NCI-H1105 (cell line): Measurements from ENCODE around the gene CCDC120.

Source experiments
- DNase-seq: peaks from one replicate; lab custom pipeline; 2025; lab: John Stamatoyannopoulos, UW

The CCDC120 gene, protein sequence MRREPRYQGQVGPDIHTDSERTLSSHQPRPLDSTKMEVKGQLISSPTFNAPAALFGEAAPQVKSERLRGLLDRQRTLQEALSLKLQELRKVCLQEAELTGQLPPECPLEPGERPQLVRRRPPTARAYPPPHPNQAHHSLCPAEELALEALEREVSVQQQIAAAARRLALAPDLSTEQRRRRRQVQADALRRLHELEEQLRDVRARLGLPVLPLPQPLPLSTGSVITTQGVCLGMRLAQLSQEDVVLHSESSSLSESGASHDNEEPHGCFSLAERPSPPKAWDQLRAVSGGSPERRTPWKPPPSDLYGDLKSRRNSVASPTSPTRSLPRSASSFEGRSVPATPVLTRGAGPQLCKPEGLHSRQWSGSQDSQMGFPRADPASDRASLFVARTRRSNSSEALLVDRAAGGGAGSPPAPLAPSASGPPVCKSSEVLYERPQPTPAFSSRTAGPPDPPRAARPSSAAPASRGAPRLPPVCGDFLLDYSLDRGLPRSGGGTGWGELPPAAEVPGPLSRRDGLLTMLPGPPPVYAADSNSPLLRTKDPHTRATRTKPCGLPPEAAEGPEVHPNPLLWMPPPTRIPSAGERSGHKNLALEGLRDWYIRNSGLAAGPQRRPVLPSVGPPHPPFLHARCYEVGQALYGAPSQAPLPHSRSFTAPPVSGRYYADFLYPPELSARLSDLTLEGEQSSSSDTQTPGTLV

DNA sequence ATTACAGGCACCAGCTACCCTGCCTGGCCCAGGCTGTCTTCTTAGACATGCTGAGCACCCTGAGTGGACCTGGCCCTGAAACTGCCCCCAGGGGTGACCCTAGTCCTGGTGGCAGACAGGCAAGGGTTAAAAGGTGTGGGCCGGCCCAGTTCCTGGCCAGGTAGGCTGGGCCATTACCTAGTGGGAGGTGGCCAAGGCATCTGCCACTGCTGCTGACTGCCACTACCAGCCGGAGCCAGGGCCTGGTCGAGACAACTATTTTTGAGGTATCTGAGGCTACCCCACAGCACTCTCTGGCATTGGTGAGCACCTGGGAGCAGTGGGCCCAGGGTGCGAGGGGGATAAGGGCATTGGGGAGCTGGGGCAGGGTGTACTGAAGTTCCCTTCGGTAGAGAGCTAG, at the start of gene CCDC120:
Gene CCDC120 (plus strand): TSS at position 206 of the 400 bp plus-strand sequence. CDS start 3,043 bp downstream, outside the sequence.
- DNase-seq, result no peak

DNA sequence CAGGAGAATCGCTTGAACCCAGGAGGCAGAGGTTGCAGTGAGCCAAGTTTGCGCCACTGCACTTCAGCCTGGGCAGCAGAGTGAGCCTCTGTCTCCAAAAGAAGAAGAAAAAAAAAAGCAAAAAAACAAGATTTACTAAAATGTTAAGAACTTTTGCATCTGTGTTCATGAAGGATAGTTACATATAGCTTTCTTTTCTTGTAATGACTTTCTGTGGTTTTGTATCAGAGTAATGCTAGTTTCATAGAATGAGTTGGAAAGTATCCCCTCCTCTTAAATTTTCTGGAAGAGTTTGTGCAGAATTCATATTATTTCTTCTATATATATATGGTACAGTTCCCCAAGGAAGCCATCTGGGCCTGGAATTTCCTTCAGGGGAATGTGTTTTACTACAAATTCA, 39.7 kb upstream of the CCDC120 start:
- no peak for DNase-seq

DNA sequence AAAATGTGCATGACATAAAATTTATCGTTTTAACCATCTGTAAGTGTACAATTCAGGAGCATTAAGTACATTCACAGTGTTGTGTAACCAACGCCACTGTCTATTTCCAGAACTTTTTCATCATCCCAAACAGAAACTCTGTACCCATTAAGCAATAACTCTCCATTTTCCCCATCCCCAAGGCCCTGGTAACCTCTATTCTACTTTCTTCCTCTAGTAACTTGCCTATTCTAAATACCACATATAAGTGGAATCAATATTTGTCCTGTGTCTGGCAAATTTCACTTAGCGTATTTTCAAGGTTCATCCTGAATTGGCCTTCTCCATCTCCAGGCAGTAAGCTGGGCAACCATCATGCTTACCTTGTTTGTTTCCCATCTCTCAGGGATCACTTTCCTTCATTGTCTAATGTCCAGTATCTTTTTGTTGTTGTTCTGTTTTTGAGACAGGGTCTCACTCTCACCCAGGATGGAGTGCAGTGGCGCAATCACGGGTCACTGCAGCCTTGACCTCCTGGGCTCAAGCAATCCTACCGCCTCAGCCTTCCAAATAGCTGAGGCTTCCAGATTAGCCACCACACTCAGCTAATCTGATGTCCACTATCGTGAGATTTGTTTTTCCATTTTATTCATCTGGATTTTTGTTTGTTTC, 39.1 kb upstream of the CCDC120 start:
- no peak for DNase-seq

DNA sequence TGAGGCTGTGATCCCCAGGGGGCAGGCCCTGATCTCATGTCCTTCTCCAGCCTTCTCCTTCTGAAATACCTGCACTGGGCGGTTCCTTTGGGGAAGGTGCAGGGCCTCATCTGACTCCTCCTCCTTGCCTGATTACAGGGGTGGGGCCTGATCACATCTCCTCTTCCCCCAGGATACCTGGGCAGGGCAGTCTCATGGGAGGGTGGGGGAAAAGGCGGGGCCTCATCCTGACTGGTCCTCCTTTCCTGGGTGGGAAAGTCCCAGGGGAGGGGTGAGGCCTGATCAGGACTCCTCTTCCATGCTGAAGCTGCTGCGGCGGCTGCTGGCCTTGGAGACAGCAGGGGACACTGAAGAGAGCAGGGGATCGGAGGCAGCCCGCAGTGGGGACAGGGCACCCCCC, 28.9 kb upstream of the CCDC120 start:
- no peak for DNase-seq

DNA sequence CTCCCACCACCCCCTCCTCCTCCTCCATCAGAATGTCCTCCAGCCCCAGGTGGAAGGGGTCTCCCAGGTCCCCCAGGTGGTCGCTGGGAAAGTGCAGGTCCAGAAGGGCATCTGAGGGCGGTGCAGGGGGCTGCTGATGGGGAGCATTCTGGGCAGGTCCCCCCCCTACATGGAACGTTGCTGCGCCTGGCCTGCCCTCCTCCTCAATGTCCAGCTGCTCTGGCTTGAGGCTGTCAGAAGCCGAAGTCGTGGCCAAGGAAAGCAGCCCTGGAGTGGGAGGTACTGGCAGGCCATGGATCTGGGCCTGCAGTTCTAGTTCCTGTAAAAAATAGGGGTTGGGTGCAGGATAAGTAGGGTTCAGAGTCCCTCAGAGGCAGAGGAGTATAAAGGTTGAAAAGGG, 28.5 kb upstream of the CCDC120 start:
- no peak for DNase-seq

DNA sequence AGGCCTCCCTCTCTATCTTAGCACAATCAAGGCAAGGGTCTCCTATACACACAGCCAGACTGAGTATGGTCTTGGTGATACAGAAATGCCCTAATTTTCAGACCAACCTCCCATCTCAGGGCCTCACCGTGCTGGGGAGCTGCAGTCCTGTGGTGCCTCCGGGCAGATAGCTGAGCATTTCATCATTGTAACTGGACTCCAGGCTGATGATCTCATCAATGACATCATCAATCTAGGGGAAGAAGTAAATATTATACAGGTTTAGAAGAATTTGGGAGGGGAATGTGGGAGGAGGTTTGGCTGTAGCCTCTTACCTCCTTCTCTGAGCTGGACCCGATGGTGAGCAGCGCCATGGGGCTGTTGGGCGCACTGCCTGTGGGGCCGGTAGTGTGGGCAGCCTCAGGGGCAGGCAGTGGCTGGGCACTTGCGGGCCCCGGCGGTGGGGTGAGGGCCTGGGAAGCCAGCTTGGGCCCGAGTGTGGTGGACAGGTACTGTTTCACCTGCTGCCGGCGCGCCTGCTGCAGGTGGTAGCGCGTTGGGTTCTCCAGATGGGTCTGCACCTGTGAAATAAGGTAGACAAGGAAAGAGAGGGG, 20.8 kb upstream of the CCDC120 start:
- no peak for DNase-seq

DNA sequence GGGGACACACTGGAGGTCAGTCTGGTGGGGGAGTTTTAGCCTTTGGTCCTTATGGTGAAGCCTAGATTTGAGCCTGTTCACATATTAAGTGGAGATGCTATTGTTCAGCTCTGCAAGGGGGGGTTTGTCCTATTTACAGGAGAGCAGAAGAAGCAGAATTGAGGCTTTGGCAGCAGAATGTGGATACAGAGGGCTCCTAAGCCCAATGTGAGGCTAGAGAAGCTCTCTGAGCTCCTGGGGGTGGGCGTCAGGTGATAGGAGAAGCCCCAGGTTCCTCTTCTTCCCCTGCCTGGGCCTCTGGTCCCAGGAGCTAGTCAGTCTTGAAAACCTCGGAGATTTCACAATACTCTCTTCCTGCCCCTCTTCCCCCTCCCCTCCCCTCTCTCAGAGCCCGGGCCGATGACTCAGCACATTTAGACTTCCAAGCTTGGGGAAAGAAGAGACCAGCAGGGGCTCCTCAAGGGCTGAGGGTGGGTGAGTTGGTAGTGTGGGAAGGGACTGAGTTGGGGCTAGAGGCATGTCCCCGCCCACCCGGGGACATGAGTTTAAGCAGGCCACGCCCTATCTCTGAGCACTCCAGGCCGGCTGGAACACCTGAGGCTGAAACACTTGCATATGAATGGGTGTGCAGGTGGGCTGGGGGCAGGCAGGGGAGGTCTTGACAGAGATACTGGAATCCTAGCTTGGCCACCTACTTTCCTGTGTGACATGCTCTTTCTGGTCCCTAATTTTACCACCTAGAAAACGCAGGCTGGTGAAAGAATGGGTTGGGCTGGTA, 19.0 kb upstream of the CCDC120 start:
- no peak for DNase-seq

DNA sequence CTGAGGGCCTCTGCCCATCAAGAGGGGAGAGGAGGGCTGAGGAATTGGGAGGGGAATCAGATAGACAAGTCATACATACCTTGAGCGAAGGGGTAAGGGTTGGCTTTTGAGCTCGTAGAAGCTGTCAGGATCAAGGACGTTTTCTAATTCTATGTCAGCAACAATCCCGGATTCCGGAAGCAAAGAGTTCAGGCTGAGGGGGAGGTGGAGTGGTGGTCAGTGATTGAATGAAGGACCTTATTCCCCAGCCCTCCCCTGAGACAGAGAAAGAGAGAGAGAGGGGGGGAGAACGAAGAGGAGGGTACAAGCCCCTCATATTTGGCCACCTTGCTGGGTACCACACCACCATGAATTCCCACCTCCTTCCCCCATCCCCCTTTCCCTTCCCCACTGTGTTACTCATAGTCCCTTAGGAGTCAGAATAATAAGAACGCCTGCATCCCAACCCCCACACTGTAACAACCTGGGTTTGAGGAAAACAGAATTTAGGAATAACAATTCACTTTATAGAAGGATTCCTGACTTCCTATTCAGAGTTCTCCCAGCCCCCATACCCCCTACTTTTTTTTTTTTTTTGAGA, 18.3 kb upstream of the CCDC120 start:
- DNase-seq, result no peak

DNA sequence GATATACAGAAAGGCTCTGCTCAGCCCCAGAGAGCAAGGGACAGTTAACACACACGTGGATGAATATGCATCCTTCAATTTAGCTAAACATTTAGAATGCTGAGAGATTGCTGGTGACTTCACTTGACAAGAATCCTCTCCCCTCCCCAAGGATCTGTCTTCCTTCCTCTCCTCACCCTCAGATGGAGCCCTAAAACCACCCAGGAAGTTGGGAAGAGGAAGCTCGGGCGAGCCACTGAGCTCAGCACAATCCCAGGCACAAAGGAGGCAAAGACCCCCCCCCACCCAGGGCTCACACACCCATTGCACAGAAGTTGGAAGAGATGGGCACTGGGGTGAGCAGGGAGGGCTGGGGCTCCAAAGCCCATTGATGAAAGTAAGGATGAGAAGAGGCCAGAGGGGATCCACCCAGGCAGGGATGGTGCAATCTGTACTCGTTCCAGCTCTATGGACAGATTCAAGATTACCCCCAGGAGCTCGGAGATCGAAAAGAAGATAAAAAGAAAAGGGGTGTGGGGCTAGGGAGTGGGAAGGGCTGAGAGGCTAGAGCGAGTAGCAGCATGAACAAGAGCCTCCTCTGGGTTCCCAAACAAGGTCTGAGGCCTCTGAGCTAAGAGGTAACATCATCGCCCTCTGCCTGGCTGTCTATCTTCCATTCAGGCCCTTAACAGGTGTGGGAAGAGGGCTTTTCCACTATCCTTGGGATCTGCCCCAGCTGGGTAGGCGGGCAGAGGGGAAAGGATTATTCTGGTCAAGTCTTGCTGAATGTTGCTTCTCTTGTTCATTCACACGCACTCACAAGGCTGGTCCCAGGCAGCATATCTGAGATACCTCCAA, 16.8 kb upstream of the CCDC120 start:
- no peak for DNase-seq

DNA sequence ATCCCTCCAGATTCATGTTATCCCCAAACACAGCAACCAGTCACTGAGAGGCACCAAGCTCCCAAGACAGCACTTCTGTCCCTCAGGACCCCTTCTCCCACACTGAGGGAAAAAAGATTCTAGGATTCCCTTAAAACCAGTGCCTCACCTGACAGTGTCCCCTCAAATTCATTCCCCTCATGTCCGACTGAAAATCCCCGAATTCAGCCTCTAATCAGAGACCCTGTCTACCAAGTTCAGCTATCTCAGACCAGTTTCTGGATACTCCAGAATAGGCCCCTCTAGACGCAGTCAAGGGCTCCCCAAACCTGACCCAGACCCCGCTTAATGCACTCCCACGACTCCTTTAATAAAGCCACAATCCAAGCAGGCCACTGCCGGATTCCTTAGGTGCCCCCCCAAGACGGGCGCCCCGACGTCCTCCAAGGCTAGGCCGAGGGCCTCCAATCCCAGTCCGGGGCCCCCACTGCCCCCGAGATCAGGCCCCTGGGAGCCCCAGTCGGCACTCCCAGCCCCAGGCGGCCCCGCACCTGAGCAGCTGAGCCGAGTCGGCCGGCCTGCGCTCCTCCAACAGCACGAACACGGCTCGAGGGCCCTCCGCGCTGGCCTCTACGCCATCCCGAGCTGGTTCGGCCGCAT, 16.1 kb upstream of the CCDC120 start:
- DNase-seq, result no peak

DNA sequence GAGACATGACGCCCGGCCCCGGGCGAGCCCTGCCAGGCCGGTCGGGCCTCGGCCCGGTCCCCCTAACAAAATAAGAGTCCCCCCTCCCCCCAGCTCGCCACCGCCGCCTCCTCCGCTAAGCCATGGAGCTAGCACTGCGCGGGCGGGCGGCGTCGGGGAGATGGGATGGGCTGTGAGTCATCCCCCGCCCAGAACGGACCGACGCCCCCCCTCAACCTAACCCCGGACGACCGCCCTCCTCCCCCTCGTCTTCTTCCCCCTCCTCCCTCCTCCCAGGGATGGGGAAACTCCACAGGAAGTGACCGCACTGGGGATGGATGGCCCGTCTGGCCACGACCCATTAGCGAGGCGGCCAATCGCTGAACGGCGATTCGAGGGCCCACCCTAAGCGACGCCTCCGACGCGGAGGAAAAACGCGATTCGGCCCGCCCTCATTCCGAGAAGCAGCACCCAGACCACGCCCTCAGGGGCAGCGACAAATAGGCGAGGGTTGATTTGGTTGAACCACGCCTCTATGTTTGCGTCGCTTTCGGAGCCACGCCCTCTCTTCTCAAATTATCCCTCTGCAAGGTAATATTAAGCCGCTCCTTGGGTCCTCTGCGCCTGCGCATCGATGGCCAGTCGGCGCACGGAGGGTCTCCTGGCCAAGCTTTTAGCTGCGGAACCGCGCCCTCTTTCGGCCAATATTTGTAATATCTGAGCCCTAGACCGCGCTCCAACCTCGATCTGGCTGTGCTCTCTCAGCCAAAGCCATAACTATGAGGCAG, 15.4 kb upstream of the CCDC120 start, which contains the start of gene TFE3:
Gene TFE3 (minus strand): TSS at position 138 of the 767 bp plus-strand sequence. CDS start 131 bp downstream, at position 7.
- DNase-seq, result peak; percentile 96

DNA sequence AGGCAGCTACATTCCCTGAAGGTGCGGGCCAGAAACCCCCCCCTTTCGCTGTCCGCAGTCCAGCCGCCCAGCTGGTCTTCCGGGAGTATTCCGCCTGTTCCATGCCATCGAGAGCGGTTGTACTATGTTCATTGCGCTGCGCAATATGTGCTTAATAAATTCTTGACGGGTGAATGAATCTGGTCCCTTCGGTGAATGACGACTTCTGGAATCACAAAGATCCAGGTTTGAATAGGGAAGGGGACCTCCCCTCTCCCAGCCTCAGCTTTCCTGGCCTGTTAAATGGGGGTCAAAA, 14.9 kb upstream of the CCDC120 start:
- DNase-seq, result no peak

DNA sequence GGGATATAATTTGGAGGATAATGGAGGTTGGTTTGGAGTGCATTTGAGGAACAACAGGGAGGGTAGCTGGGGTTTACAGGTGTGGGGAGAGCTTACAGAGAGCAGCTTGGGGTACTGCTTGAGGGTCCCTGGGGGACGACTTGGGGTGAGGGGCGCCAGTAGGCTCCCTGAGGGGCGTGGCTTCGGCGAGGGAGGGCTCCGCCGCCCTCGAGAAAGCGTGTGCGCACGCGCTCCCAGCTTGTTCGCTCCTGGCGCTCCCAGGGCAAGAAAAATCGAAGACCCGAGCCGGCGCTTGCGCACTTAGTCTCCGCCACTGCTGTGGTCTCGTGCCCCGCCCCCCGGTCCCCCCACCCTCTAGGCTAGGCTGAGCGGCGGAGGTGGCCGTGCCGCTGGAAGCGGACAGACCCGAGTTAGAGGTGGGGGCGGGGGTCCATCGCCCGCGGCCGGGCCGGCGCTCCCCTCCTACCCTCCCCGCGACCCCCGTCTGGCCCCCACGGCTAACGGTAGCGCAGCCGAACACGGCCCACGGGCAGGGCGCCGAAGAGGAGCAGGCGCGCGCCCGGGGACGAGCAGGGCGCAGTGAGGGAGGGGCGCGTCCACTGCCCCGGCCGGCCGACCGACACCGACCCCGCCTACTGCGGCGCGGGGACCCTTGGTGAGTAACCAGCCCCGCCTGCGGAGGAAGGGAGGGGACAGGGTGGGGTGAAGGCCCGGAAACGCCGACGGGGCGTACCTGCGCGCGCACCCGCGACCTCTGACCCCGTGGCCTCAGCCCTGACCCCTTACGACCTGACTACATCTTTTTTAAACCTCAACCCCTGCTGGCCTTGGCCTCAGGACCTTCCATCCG, 5.4 kb upstream of the CCDC120 start:
- DNase-seq, result peak; percentile 83

DNA sequence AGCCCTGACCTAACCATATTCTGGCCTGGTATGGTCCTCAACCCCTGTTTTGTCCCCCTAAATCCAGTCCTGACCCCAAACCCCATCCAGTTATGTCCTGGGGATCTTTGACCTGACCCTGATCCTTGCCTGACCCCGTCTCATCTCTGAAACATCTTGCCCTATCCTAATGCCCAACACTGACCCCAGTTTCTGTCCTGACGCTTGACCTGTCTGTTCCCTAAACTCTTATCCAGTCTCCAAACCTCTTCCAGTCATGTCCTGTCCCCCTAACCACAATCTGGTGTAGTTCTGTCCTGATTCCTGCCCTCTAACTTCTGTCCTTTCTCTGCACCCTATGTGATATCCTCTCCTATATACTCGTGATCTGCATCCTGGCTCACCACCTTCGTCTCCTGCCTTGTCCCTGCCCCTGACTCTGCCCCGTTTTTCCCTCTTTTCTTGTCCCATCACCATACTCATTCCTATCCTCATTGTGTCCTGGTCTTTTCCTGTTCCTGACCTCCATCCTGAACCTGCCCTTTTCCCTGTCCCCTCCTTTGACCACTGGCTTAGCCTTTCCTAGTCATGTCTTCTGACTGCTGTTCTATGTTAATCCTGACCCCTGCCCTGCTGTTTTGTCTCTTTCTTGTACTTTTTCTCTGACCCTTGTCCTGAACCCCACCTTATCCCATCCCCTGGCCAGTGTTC, 4.6 kb upstream of the CCDC120 start:
- no peak for DNase-seq

DNA sequence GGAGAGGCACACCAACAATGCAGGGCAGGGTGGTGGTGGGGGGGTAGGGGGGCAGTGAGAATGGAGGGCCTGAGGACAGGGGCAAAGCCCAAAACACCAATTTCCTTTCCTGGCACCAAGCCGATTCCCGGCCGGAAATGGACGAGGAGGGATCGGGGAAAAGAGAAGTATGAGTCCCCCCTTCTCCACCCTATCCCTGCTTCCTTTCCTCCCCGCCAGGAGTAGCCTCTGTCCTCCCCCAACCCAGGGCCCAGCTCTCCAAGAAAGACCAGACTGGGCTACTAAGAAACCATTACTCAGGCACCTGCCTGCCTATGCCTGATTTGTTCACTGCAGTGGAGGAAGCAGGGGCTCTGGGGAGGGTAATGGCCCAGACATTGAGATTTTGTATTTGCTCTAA, 402 bp downstream of the CCDC120 start:
- no peak for DNase-seq

DNA sequence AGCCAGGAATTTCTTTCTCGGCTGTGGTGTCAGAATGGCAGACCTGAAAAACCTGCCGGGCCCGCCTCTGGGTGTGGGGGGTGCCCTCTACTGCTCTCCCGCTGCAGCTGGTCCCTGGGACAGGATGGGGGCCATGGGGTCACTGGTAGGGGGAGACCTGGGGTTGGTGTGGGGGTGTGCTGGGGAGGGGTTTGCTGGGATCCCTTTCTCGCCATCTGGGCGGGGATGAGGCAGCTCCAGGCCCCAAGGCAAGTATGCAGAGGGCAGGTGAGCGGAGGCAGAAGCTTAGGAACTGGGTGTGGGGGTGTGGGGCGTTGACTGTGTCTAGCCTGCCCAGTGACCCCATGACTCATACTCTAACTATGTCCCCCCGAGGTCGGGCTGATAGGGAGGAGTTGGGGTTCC, 884 bp downstream of the CCDC120 start:
- no peak for DNase-seq

DNA sequence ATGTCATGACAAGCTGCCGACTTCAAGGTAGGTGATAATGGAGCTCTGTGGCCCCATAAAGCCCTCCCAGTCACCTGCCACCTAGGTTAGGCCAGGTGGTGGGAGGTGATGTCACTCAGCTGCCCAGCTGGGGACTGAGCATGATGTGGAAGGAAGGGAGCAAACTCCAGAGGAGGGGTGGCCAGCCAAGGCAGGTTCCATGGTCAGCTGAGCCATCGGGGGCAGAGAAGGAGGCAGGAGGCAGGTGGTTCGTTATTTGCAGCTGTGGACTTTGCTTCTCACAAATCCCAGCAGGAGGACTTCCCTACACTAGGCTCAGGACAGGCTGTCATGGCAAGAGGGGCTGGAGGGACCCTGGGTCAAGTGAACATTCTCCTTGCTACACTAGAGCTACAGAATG, 2.1 kb downstream of the CCDC120 start:
- no peak for DNase-seq

DNA sequence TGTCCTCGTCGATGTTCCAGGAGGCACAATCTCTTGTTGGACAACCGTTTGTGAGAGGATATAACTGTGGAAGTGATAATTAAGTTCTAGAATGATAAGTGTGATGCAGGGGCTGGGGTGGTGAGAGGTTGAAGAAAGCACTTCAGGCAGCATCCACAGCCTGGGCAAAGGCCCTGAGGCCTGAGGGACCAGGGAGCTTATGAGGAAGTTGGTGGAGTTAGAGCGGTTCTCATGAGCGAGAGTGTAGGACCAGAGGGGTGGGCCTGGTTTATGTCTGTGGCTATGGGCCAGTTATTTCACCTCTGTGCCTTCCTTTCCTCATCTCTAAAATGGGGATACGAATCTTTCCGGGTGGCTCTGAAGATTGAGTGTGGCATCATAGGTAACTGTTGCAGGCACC, 2.7 kb downstream of the CCDC120 start:
- no peak for DNase-seq
